Endometrial microvascular endothelial cells (primary cell): ENCODE results near the gene NUTM2F. TPM values are rescaled to one million over a fixed set of nuclear protein-coding genes. Genes with fewer than 3 reads are reported as not detected.
"Not testable (repeated sequence)": the region's sequence is repeated elsewhere in the genome, so short reads cannot be mapped to it uniquely, and the experiment has no call there.

Experiments used
- in situ Hi-C: cut with HindIII; loops from 2 replicates; pipeline ENCODE4 v1.10.0; 2017; ENCODE audit warnings: low sequenced_read_pairs, low pct_unique_long_range_greater_than_20kb; ENCODE audit errors: inconsistent ontology term
- total RNA-seq: library from RNA; depleted of rRNA; stranded (reverse); fragments of >200 nt; gene quantifications from one replicate; pipeline ENCODE4 v1.2.3, GENCODE V29; 2015; ENCODE audit errors: inconsistent ontology term

NUTM2F gene
- total RNA-seq, result not detected

- in situ Hi-C loops, result not testable (repeated sequence)
These were observed at the start of gene NUTM2F for GRCh38 chr9:94328544-94328943. Gene NUTM2F (minus strand): TSS chr9:94328644. CDS start chr9:94328623, 21 bp downstream.

GRCh38 chr9:94375197-94375596, 46.8 kb upstream of the NUTM2F start:
- in situ Hi-C loops, result not testable (repeated sequence)

GRCh38 chr9:94374176-94375056, 46.0 kb upstream of the NUTM2F start:
- in situ Hi-C loops, result not testable (repeated sequence)

- in situ Hi-C loops, result not testable (repeated sequence)
These were observed 45.3 kb upstream of the NUTM2F start for GRCh38 chr9:94373779-94374175.

GRCh38 chr9:94370266-94370665, 41.8 kb upstream of the NUTM2F start:
- in situ Hi-C loops, result not testable (repeated sequence)

GRCh38 chr9:94364093-94364614, 35.7 kb upstream of the NUTM2F start:
- in situ Hi-C loops, result not testable (repeated sequence)

- in situ Hi-C loops, result not testable (repeated sequence)
These were observed 28.7 kb upstream of the NUTM2F start for GRCh38 chr9:94357158-94357557.

GRCh38 chr9:94351901-94352723, 23.7 kb upstream of the NUTM2F start:
- in situ Hi-C loops, result not testable (repeated sequence)

- in situ Hi-C loops, result not testable (repeated sequence)
These were observed 20.3 kb upstream of the NUTM2F start for GRCh38 chr9:94348754-94349153.

- in situ Hi-C loops, result not testable (repeated sequence)
These were observed 19.0 kb upstream of the NUTM2F start for GRCh38 chr9:94347451-94347850.

- in situ Hi-C loops, result not testable (repeated sequence)
These were observed 13.3 kb upstream of the NUTM2F start for GRCh38 chr9:94341703-94342102.

- in situ Hi-C loops, result not testable (repeated sequence)
These were observed 12.3 kb upstream of the NUTM2F start for GRCh38 chr9:94340750-94341149.

- in situ Hi-C loops, result not testable (repeated sequence)
These were observed 11.2 kb upstream of the NUTM2F start for GRCh38 chr9:94339657-94340056.

GRCh38 chr9:94338723-94339122, 10.3 kb upstream of the NUTM2F start:
- in situ Hi-C loops, result not testable (repeated sequence)

GRCh38 chr9:94336445-94336844, 8.0 kb upstream of the NUTM2F start:
- in situ Hi-C loops, result not testable (repeated sequence)

GRCh38 chr9:94325583-94325982, 2.9 kb downstream of the NUTM2F start:
- in situ Hi-C loops, result not testable (repeated sequence)

GRCh38 chr9:94323153-94323798, 5.2 kb downstream of the NUTM2F start:
- in situ Hi-C loops, result not testable (repeated sequence)

- in situ Hi-C loops, result not testable (repeated sequence)
These were observed 6.0 kb downstream of the NUTM2F start for GRCh38 chr9:94322342-94322940.
